ENCODE results near the gene KLHL10. TPM values are rescaled to one million over a fixed set of nuclear protein-coding genes. Genes with fewer than 3 reads are reported as not detected.
"Not testable (repeated sequence)": the region's sequence is repeated elsewhere in the genome, so short reads cannot be mapped to it uniquely, and the experiment has no call there.

Gene KLHL10
- total RNA-seq, 2 experiments from 2014 or later = not detected

- no peaks in the 10 kb centered on the region for H3K9me3 ChIP-seq (ENCODE audit: control insufficient read depth in 1 of 2, insufficient read depth in 1 of 2, low read length in 2 of 2)
- H3K4me1 ChIP-seq (ENCODE audit: insufficient read depth, low read length) = no peaks in the 10 kb centered on the region
- ATAC-seq (ENCODE audit: poor library complexity) (no peak), DNase-seq (no peak)
- Mint-ChIP-seq H3K27me3 (no peaks in the 10 kb centered on the region), H3K4me1 (ENCODE audit: low read depth) (peaks cover 9% of the 10 kb centered on the region), H3K27ac (no peak overlapping the region), H3K36me3 (ENCODE audit: low read depth) (peaks cover 19% of the 10 kb centered on the region), H3K4me3 (no peak overlapping the region), H3K9me3 (no peaks in the 10 kb centered on the region)
- H3K27me3 ChIP-seq (ENCODE audit: control insufficient read depth in 1 of 2, insufficient read depth in 2 of 2, low read length in 2 of 2) = no peaks in the 10 kb centered on the region
- ChIA-PET POLR2A (no interaction called here), CTCF (no interaction called here)
- peaks cover 2% of the 10 kb centered on the region for H3K36me3 ChIP-seq (ENCODE audit: insufficient read depth, low read length)
- intact Hi-C loops (cut with DNase I, micrococcal nuclease) = no loop called here
- no peak for TF ChIP-seq CTCF (IDR thresholded peaks at IDR 0.05)
- no peak overlapping the region for H3K4me3 ChIP-seq (ENCODE audit: low read length)
- H3K27ac ChIP-seq (ENCODE audit: low read depth in 1 of 2, low read length in 2 of 2) = no peak overlapping the region
Observed at GRCh38 chr17:41844971-41845370, 7.3 kb downstream of the KLHL10 start.

- Mint-ChIP-seq H3K27ac (no peak overlapping the region), H3K36me3 (ENCODE audit: low read depth) (peaks cover 50% of the 10 kb centered on the region), H3K4me1 (ENCODE audit: low read depth) (peaks cover 32% of the 10 kb centered on the region), H3K9me3 (no peaks in the 10 kb centered on the region), H3K4me3 (no peak overlapping the region), H3K27me3 (no peaks in the 10 kb centered on the region)
- H3K36me3 ChIP-seq (ENCODE audit: insufficient read depth, low read length) = peaks cover 18% of the 10 kb centered on the region
- no peaks in the 10 kb centered on the region for H3K9me3 ChIP-seq (ENCODE audit: control insufficient read depth in 1 of 2, insufficient read depth in 1 of 2, low read length in 2 of 2)
- ChIA-PET POLR2A (interaction anchor here (1.0 to 1.5 kb wide), 2 partner anchors 16 to 37 kb away, joined by 4 to 7 read pairs; partner anchors contain the start of gene P3H4), CTCF (interaction anchor here (1.2 kb wide), 1 partner anchor 14 kb away, joined by 3 read pairs; no protein-coding TSS in a partner anchor)
- no peak overlapping the region for H3K27ac ChIP-seq (ENCODE audit: low read depth in 1 of 2, low read length in 2 of 2)
- ATAC-seq (ENCODE audit: poor library complexity) = no peak
- intact Hi-C loops (cut with DNase I, micrococcal nuclease) = no loop called here
- H3K4me1 ChIP-seq (ENCODE audit: insufficient read depth, low read length) = peaks cover 4% of the 10 kb centered on the region
- H3K27me3 ChIP-seq (ENCODE audit: control insufficient read depth in 1 of 2, insufficient read depth in 2 of 2, low read length in 2 of 2) = no peaks in the 10 kb centered on the region
- H3K4me3 ChIP-seq (ENCODE audit: low read length) = no peak overlapping the region
- no peak for TF ChIP-seq CTCF (IDR thresholded peaks at IDR 0.05)
- no peak for DNase-seq
Observed at GRCh38 chr17:41848788-41849187, 11.2 kb downstream of the KLHL10 start.

GRCh38 chr17:41849251-41849990, 11.8 kb downstream of the KLHL10 start:
- no peak overlapping the region for H3K4me3 ChIP-seq (ENCODE audit: low read length)
- H3K27me3 ChIP-seq (ENCODE audit: control insufficient read depth in 1 of 2, insufficient read depth in 2 of 2, low read length in 2 of 2) = no peaks in the 10 kb centered on the region
- H3K4me3 Mint-ChIP-seq = no peak overlapping the region
- no peak overlapping the region for H3K27ac ChIP-seq (ENCODE audit: low read depth in 1 of 2, low read length in 2 of 2)
- H3K4me1 Mint-ChIP-seq (ENCODE audit: low read depth) = peaks cover 38% of the 10 kb centered on the region
- no peaks in the 10 kb centered on the region for H3K9me3 Mint-ChIP-seq
- H3K36me3 ChIP-seq (ENCODE audit: insufficient read depth, low read length) = peaks cover 24% of the 10 kb centered on the region
- peaks cover 4% of the 10 kb centered on the region for H3K4me1 ChIP-seq (ENCODE audit: insufficient read depth, low read length)
- no peaks in the 10 kb centered on the region for H3K27me3 Mint-ChIP-seq
- intact Hi-C loops (cut with DNase I, micrococcal nuclease) = no loop called here
- ChIA-PET POLR2A (interaction anchor here (1.0 to 1.5 kb wide), 3 partner anchors 15 to 38 kb away, joined by 3 to 7 read pairs (median 4); partner anchors contain the start of gene P3H4), CTCF (interaction anchor here (1.2 kb wide), 1 partner anchor 15 kb away, joined by 3 read pairs; no protein-coding TSS in a partner anchor)
- no peaks in the 10 kb centered on the region for H3K9me3 ChIP-seq (ENCODE audit: control insufficient read depth in 1 of 2, insufficient read depth in 1 of 2, low read length in 2 of 2)
- H3K36me3 Mint-ChIP-seq (ENCODE audit: low read depth) = peaks cover 56% of the 10 kb centered on the region
- no peak for DNase-seq
- TF ChIP-seq CTCF (IDR thresholded peaks at IDR 0.05) = no peak
- no peak for ATAC-seq (ENCODE audit: poor library complexity)
- H3K27ac Mint-ChIP-seq = no peak overlapping the region

GRCh38 chr17:41851382-41851781, 13.8 kb downstream of the KLHL10 start:
- H3K9me3 Mint-ChIP-seq; H3K27me3 Mint-ChIP-seq; CTCF ChIA-PET; POLR2A ChIA-PET; H3K27ac ChIP-seq (ENCODE audit: low read depth in 1 of 2, low read length in 2 of 2); DNase-seq; H3K9me3 ChIP-seq (ENCODE audit: control insufficient read depth in 1 of 2, insufficient read depth in 1 of 2, low read length in 2 of 2); ATAC-seq (ENCODE audit: poor library complexity); H3K27me3 ChIP-seq (ENCODE audit: control insufficient read depth in 1 of 2, insufficient read depth in 2 of 2, low read length in 2 of 2); H3K4me1 ChIP-seq (ENCODE audit: insufficient read depth, low read length); intact Hi-C loops (cut with DNase I, micrococcal nuclease); H3K4me3 Mint-ChIP-seq; H3K27ac Mint-ChIP-seq; H3K4me3 ChIP-seq (ENCODE audit: low read length): not testable (repeated sequence)
- H3K36me3 ChIP-seq (ENCODE audit: insufficient read depth, low read length) = peaks cover 28% of the 10 kb centered on the region
- peaks cover 69% of the 10 kb centered on the region for H3K36me3 Mint-ChIP-seq (ENCODE audit: low read depth)
- peaks cover 44% of the 10 kb centered on the region for H3K4me1 Mint-ChIP-seq (ENCODE audit: low read depth)

Data from CD4-positive, alpha-beta T cell (primary cell).